KMS-11 (cell line): ENCODE data around the gene SIGLEC1.

Source experiments
- H2AFZ ChIP-seq: fragments of 200-600 bp; sonication (generic); 2 replicates; pipeline ENCODE4 v1.6.1; 2016; ENCODE audit warnings: antibody characterized with exemption, mixed run types, low read depth
- H3K27ac ChIP-seq: fragments of 200-600 bp; sonication (generic); 2 replicates; pipeline ENCODE4 v1.6.1; 2016; ENCODE audit warnings: mild to moderate bottlenecking, mixed run types
- H3K27me3 ChIP-seq: fragments of 200-600 bp; sonication (generic); 2 replicates; pipeline ENCODE4 v1.6.1; 2017; ENCODE audit warnings: mild to moderate bottlenecking, low read depth, mixed run types, moderate library complexity; ENCODE audit not compliant: insufficient read depth
- H3K36me3 ChIP-seq: fragments of 200-600 bp; sonication (generic); 2 replicates; pipeline ENCODE4 v1.6.1; 2017; ENCODE audit warnings: mild to moderate bottlenecking, mixed run types; ENCODE audit not compliant: insufficient read depth
- H3K4me1 ChIP-seq: fragments of 200-600 bp; sonication (generic); 2 replicates; pipeline ENCODE4 v1.6.1; 2016; ENCODE audit warnings: mild to moderate bottlenecking, low read depth, mixed run types; ENCODE audit not compliant: poor library complexity, severe bottlenecking
- H3K4me2 ChIP-seq: fragments of 200-600 bp; sonication (generic); 2 replicates; pipeline ENCODE4 v1.7.0; 2016; ENCODE audit warnings: mild to moderate bottlenecking, mixed run types
- H3K4me3 ChIP-seq: fragments of 200-600 bp; sonication (generic); IDR thresholded peaks from 2 replicates; pipeline ENCODE4 v1.6.1; 2017; ENCODE audit warnings: low read depth, low read length, mixed read lengths; ENCODE audit not compliant: insufficient read depth
- H3K79me2 ChIP-seq: fragments of 200-600 bp; sonication (generic); 2 replicates; pipeline ENCODE4 v1.6.1; 2016; ENCODE audit warnings: low read depth, mixed run types; ENCODE audit not compliant: insufficient read depth
- H3K9ac ChIP-seq: fragments of 200-600 bp; sonication (generic); 2 replicates; pipeline ENCODE4 v1.6.1; 2016; ENCODE audit warnings: mild to moderate bottlenecking, mixed run types
- H4K20me1 ChIP-seq: fragments of 200-600 bp; sonication (generic); 2 replicates; pipeline ENCODE4 v1.6.1; 2016; ENCODE audit warnings: mild to moderate bottlenecking, mixed run types; ENCODE audit not compliant: insufficient read depth
- CTCF ChIP-seq: fragments of 200-600 bp; sonication (generic); conservative IDR thresholded peaks from 2 replicates; pipeline ENCODE4 v1.6.1; 2017; ENCODE audit warnings: low read depth, mild to moderate bottlenecking, antibody characterized with exemption, low read length, moderate library complexity, mixed read lengths

Gene SIGLEC1

GRCh38 chr20:3673221-3674070 lies 39.0 kb downstream of the SIGLEC1 start:
- Histone ChIP-seq H3K27me3 (peaks cover 14% of the 10 kb centered on the region), H3K79me2 (no peaks in the 10 kb centered on the region), H3K4me1 (no peaks in the 10 kb centered on the region), H3K9ac (no peak overlapping the region), H3K4me2 (no peak overlapping the region), H3K36me3 (no peaks in the 10 kb centered on the region), H2AFZ (no peak overlapping the region), H3K4me3 (no peak overlapping the region), H3K27ac (no peak overlapping the region), H4K20me1 (no peaks in the 10 kb centered on the region)
- TF ChIP-seq CTCF = no peak

- no peak overlapping the region for H2AFZ ChIP-seq
Measured at GRCh38 chr20:3672547-3673171, 39.7 kb downstream of the SIGLEC1 start.

GRCh38 chr20:3671986-3672546 lies 40.3 kb downstream of the SIGLEC1 start:
- Histone ChIP-seq H4K20me1 (no peaks in the 10 kb centered on the region), H2AFZ (no peak overlapping the region), H3K4me2 (no peak overlapping the region), H3K36me3 (no peaks in the 10 kb centered on the region), H3K4me1 (no peaks in the 10 kb centered on the region), H3K79me2 (no peaks in the 10 kb centered on the region), H3K9ac (no peak overlapping the region), H3K27ac (no peak overlapping the region), H3K4me3 (no peak overlapping the region), H3K27me3 (peaks cover 14% of the 10 kb centered on the region)
- TF ChIP-seq CTCF = no peak

More at GRCh38 chr20:3672547-3673171, 39.7 kb downstream of the SIGLEC1 start:
- peaks cover 14% of the 10 kb centered on the region for H3K27me3 ChIP-seq
- H3K4me1 ChIP-seq = no peaks in the 10 kb centered on the region
- H3K27ac ChIP-seq = no peak overlapping the region
- no peak overlapping the region for H3K4me2 ChIP-seq
- no peaks in the 10 kb centered on the region for H4K20me1 ChIP-seq
- H3K9ac ChIP-seq = no peak overlapping the region
- no peaks in the 10 kb centered on the region for H3K36me3 ChIP-seq
- H3K79me2 ChIP-seq = no peaks in the 10 kb centered on the region
- TF ChIP-seq CTCF = no peak
- no peak overlapping the region for H3K4me3 ChIP-seq

GRCh38 chr20:3670945-3671344 lies 41.5 kb downstream of the SIGLEC1 start:
- no peak for TF ChIP-seq CTCF
- no peak overlapping the region for H3K4me3 ChIP-seq

More at GRCh38 chr20:3670945-3671344, 41.5 kb downstream of the SIGLEC1 start:
- H3K4me2 ChIP-seq = no peak overlapping the region
- no peaks in the 10 kb centered on the region for H3K79me2 ChIP-seq
- no peaks in the 10 kb centered on the region for H3K36me3 ChIP-seq
- H4K20me1 ChIP-seq = no peaks in the 10 kb centered on the region
- H3K27ac ChIP-seq = no peak overlapping the region
- H3K27me3 ChIP-seq = peaks cover 10% of the 10 kb centered on the region
- H3K9ac ChIP-seq = no peak overlapping the region
- no peaks in the 10 kb centered on the region for H3K4me1 ChIP-seq
- no peak overlapping the region for H2AFZ ChIP-seq
